COLO829 (cell line): Measurements from ENCODE around the gene DHRS3.
A peak's percentile ranks its signal among the peaks of the same experiment; 100 is the strongest.

Experiments used
- DNase-seq: peaks from one replicate; pipeline ENCODE4 v3.0.0; 2012; ENCODE audit warnings: low spot score

The DHRS3 gene

DNA sequence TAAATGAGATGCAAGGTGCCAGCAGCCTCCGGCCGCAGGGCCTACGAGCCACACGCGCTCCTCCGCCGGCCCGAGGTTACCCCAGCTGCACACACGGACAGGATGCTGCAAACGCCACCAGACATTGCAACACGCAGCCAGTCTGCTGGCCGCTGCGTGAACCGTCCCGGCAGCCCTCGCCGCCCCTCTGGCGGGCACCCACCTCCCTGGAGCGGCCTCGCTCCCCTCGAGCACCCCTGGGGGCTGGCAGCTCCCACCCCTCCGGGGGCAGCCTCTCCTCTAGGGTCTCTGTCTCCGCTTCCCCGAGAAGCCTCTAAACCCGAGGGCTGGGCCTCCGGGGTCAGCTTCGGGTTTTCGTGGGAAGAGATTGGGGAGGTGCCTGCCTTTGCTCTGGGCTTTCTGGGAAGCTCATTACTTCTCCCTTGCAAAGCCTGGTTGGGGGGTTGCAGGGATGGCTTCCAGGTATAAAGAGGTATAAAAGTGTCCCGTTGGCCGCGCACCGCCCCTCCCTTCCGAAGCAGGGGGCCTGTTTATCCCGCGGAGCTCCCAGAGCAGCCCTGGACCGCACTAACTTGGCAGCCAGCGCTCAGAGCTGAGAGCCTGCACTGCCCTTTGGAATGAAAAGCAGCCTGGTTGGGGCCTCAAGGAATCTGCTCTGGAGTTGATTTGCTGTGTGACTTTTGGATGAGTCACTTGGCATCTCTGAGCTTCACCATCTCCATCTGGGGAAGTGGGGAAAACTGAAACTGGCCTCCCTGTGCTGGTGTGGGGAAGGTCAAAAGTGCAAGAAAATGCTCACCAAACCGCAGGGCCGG, 21.8 kb downstream of the DHRS3 start:
- DNase-seq = peak; percentile 85

DNA sequence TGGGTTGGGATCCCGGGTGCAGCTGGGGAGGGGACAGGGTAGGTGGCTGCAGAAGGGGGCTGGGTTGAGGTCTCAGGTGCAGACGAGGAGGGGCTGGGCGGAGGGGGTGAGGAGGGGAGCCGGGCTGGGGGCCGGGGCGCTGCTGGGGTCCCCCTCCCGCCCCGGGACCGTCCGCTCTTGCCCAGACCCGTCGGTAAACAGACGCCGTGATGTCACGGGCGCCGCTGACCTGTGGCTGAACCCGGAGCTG, 22.3 kb downstream of the DHRS3 start:
- no peak for DNase-seq

DNA sequence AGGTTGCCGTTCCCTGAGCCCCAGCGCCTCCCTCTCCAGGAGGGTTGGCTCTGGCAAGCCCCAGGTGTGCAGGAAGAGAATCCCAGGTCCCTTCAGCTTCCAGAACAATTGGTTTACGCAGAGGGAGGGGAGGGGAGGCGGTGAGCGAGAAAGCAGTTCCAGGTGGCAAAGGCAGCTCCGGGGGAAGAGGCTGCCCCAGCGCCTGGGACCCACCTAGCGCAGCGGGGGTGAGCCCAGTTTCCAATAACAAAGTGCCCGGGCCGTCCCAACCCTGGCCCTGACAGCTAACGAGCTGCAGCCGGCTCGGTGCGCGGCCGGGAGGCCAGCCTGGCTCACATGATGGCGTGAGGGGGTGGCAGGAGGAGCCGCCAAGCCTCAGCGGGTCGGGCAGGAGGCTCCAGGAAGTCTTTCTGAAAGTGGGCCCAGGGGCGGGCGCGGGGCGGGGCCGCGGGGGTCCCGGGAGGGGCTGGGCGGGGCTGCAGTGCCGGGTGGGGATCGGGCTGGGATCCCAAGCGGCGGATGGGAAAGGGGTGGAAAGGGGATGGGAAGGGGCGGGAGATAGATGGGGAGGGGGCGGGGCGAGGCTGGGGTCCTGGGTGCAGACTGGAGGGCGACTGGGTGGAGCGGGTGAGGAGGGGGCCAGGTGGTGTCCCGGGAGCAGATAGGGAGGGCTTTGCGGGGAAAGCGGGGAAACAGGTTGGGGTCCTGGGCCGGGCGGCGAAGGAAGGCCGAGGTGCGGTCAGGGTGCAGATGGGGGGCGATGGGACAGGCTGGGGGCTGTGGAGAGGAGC, 22.8 kb downstream of the DHRS3 start:
- peak; percentile 66 for DNase-seq

- DNase-seq = no peak
Measured at GRCh38 chr1:12594490-12594889, 23.5 kb downstream of the DHRS3 start.

GRCh38 chr1:12593621-12594066, 24.4 kb downstream of the DHRS3 start:
- no peak for DNase-seq

GRCh38 chr1:12592496-12592895, 25.5 kb downstream of the DHRS3 start:
- no peak for DNase-seq

GRCh38 chr1:12591267-12591938, 26.6 kb downstream of the DHRS3 start:
- no peak for DNase-seq

- DNase-seq = no peak
Measured at GRCh38 chr1:12588695-12589094, 29.3 kb downstream of the DHRS3 start.

DNA sequence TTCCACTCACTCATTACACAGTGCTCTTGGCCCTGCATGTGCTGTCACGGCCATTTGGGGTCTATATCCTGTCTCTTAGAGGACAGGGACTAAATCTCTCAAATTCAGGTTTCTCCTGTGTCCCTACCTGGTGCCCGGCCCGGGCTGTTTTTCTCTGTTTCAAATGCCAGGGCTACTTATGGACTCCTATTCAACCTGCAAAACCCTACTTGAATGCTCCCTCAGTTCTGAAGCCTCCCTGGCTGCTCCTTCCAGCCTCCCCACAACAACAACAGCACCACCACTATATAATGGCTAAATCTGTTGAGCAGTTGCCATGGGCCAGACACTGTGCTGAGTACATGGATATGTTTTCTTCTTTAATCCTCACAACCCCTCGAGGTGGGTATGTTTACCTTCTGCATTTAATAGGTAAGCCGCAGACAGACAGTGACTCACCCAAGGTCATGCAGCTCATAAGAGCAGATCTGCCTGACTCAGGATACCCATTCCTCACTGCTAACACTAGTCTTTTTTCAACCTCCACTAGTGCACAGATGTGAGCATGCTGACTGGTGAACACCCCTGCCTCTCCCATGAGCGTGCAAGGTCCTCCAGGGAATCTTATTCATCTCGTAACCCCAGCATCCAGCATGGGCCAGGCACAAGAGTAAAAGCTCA, 29.9 kb downstream of the DHRS3 start:
- DNase-seq = no peak

- DNase-seq = no peak
Measured at GRCh38 chr1:12585951-12586942, 31.8 kb downstream of the DHRS3 start.

DNA sequence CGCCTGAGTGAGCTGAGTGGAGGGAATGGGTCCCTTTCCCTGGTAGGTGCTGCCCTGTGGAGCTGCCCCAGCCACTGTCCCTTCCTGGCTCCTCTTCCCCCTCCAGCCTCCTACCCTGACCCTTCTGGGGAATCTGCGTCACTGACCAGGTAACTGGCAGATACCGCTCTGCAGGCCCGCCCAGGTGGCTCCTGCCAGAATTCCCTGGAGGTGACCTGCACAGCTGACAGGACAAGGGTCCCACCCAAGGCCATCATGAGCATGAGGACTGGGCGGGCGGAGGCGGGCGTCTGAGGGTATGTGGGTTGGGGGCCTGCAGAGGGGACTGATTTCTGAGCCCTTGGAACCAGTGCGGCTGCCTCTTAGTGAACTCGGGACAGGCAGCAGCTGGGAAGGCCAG, 32.5 kb downstream of the DHRS3 start:
- no peak for DNase-seq

DNA sequence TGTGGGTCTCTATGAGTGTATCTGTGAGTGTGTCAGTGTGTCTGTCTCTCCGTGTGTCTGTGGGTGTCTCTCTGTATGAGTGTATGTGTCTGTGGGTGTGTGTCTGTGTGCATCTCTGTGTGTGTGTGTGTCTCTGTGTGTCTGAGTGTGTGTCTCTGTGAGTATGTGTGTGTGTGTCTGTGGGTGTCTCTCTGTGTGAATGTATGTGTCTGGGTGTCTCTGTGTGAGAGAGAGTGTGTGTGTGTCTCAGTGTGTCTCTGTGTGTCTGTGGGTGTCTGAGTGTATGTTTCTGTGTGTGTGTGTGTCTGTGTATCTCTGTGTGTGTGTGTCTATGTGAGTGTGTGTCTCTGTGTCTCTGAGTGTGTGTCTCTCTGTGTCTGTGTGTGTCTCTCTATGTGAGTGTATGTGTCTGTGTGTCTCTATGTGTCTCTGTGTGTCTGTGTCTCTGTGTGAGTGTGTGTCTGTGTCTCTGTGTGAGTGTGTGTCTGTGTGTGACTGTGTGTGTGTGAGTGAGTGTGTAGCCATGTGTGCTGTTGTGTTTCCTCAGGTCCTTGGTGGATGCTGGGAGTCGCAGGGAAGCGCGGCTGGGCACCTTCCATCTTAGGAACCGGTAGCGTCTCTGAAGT, 33.0 kb downstream of the DHRS3 start:
- DNase-seq = no peak

DNA sequence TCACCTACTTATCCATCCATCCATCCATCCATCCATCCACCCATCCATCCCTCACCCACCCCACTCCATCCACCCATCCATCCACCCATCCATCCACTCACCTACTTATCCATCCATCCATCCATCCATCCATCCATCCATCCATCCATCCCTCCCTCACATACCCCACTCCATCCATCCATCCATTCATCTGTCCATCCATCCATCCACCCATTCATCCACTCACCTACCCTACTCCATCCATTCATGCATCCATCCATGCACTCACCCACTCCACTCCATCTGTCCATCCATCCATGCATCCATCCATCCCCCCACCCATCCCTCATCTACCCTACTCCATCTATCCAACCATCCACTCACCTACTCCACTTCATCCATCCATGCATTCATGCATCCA, 34.5 kb downstream of the DHRS3 start:
- DNase-seq = no peak

- no peak for DNase-seq
Measured at GRCh38 chr1:12582649-12583048, 35.4 kb downstream of the DHRS3 start.

DNA sequence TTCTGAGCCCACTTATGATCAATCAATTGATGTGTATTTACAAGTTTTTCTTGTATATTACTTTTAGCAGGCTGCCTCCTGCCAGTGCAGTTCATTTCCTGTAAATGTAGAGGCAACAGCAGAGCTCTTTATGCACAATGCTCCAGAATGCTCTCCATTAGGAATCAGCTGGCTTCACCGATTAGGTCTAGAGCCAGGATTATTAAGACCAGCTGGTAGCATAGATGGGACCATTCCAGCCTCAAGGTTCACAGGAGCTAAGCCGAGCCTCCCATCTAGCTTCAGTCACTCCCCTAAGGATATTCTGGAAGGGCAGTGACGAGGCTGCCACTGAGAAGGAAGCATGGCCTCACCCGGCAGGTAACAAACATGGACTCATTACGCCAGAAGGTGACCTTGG, 36.8 kb downstream of the DHRS3 start:
- no peak for DNase-seq

DNA sequence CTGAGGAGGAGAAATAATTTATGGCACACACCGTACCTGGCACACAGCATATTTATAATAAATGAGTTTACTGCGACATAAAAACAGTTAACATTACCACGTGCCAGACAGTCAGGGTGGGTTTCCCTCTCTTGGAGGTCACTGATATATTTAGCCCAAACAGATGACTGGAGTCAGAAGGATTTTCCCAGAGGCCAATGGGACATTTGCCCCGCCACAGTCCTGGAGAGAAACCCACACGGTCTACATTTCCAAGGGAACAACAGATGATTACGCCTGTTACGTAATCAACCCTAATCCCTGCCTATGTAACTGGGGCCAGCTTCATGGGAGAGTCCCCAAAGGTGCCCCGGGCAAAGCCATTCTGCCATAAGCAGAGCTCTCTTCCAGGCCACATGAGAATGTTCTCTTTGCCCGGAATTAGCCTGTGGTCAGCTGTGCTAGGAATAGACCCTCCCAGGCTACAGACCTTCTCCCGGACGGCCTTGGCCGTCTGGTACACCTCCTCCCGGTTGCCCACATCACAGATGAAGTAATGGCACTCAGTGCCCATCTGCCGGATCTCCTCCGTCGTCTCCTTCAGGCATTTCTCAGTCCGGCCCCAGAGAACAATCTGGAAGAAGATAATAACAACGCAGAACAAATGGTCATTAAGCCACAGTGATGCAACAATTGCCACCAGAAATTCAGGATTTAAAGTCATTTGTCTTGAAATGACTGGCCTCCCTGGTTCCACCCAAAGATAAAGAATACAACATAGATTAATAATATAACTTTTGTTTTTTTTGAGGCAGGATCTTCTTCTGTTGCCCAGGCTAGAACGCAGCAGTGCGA, 37.7 kb downstream of the DHRS3 start:
- no peak for DNase-seq

DNA sequence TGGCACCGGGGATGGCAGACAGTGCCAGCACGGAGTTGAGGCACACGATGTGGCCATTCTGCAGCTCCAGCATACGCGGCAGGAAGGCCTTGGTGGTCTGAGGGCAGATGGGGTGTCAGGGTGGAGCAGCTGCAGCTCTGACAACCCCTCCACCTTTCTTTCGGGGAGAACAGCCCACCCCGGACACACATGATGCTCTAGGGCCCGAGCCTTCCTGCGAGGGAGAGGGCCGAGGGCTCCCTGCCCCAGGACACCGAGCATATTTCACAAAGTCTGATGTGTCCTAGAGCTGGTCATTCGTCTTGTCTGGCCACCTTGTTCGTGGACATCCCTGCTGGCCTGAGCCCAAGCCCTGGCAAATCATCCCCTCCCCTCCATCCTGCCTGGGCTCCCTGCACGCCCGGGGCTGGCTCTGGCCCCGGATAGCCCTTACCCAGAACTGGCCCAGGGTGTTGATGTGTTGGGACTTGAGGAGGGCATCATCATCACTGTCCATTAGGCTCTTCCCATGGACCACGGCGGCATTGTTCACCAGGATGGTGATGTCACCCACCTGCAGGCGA, 39.1 kb downstream of the DHRS3 start:
- no peak for DNase-seq

- no peak for DNase-seq
Measured at GRCh38 chr1:12577020-12577419, 41.0 kb downstream of the DHRS3 start.

DNA sequence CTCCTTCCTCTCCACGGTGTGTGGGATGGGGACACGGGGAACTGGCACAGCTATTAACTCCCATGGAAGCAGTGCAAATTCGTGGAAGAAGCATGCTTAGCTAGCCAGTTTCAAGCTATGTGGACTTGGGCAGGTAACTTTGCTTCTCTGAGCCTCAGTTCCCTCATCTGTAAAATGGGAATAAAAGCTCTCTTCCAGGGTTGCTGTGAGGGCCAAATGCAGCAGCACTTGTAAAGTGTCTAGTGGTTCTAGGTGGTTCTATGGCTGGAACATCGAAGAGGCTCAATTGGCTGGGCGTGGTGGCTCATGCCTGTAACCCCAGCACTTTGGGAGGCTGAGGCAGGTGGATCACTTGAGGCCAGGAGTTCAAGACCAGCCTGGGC, 43.3 kb downstream of the DHRS3 start:
- DNase-seq = no peak
